IPS DF 4.7 (cell line): ENCODE results near the gene CAPN6.

Experiments used
- DNase-seq: peaks from one replicate; pipeline ENCODE4 v3.0.0-alpha.2; 2013; ENCODE audit warnings: low spot score; ENCODE audit errors: extremely low read depth

CAPN6 gene, protein sequence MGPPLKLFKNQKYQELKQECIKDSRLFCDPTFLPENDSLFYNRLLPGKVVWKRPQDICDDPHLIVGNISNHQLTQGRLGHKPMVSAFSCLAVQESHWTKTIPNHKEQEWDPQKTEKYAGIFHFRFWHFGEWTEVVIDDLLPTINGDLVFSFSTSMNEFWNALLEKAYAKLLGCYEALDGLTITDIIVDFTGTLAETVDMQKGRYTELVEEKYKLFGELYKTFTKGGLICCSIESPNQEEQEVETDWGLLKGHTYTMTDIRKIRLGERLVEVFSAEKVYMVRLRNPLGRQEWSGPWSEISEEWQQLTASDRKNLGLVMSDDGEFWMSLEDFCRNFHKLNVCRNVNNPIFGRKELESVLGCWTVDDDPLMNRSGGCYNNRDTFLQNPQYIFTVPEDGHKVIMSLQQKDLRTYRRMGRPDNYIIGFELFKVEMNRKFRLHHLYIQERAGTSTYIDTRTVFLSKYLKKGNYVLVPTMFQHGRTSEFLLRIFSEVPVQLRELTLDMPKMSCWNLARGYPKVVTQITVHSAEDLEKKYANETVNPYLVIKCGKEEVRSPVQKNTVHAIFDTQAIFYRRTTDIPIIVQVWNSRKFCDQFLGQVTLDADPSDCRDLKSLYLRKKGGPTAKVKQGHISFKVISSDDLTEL

DNA sequence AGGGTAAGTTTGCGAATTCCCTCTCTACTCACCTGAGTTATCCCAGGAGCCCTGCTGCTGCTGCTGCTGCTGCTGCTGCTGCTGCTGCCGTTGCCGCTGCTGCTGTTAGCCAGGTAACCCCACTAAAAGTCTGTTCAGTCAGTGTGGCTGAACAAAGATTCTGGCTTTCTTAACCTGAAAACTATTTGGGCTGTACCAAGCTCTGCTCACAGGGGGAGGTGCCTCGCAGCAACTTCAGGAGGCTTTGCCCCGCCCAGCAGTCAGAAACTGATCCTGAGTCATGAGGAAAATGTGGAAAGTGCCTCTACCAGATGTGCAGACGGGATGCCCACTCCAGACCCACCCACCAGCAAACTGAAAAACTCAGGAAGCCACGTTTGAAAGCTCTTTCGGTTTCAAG lies at the start of gene CAPN6:
CAPN6 (minus strand) TSS at position 145 of the 400 bp plus-strand sequence. CDS start 6,547 bp downstream, outside the sequence.
- peak; percentile 1 for DNase-seq

DNA sequence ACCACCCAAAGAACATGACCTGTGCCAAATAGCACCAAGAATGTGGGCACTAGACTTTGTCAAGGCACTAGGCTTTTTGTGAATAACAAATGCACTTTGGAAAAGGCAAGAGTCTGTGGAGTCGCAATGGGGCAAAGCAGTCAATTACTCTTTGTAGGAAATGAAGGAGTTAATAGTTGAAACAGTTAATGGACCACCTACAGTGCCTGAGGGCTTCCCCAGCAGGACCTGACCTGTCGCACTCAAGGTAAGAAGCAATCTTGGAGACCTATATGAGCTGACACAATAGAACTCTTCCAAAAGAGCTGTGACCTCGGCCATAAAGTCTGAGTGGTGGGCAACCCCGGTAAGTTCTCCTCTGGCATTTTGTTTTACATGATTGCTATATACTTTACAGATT lies 49.2 kb upstream of the CAPN6 start:
- DNase-seq, result no peak

DNA sequence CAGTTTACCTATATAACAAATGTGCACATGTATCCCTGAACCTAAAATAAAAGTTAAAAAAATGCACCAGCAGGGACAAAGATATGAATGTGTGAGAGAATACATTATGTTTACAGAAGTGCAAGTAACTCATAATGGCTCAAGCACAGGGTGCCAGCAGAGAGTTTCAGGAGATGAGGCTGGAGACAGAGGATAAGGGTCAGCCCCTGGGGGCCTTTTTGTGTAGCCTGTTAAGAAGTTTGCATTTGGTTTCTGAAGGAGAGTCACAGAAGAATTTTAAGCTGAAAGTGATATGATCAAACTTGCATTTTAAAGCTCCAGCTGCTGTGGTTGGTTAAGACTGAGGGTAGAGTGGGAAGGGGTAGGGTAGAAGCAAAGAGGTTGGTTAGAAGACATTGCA lies 48.6 kb upstream of the CAPN6 start:
- DNase-seq, result no peak

DNA sequence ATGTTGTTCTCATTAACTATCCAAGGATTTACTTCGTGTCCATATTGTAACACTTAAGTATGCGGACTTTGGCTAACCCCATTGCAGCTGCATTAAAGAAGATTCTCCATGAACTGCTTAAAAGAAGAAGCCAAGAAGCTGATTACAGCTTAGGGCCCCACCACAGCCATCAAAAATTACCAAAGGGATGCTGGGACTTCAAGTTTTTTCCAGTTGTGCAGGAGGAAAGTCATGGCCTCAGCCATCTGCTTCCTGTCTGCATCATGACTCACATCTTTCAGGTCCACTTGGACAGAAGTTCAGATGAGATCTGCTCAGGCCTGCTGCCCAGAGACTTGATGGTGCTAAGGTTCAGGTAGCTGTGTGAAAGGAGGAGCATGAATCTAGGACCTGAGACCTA lies 38.8 kb upstream of the CAPN6 start:
- DNase-seq, result no peak

DNA sequence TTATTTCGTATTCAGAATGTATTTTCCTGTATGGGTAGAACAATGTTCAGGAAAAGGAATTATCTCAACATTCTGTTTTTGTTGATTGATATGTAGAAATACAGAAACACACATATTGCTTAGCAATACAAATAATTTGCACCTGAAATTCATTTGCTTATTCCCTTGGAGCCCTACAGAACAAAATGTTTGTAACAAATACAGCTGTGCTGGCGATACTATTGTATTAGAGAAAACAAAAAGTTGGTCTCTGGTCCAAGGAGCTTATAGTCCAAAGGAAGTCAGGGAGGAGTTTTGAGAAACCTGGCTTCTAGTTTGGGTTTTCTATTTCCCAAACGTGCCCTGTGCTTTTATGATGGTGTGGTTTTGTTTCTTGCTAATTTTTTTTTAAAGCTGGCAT lies 37.8 kb upstream of the CAPN6 start:
- DNase-seq, result no peak

DNA sequence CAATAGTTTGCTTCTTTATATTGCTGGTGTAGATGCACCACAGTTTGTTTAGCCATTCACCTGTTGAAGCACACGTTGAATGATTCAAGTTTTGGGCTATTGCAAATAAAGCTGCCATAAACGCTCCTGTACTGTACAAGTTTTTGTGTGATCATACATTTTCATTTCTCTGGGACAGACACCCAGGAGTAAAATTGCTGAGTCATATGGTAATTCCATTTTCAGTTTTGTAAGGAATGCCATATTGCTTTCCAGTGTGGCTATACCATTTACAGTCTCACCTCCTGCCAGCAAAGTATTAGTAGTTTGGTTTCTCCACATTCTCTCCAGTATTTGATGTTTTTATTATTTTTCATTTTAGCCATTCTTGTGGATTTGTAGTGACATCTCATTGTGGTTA lies 32.0 kb upstream of the CAPN6 start:
- DNase-seq, result no peak

DNA sequence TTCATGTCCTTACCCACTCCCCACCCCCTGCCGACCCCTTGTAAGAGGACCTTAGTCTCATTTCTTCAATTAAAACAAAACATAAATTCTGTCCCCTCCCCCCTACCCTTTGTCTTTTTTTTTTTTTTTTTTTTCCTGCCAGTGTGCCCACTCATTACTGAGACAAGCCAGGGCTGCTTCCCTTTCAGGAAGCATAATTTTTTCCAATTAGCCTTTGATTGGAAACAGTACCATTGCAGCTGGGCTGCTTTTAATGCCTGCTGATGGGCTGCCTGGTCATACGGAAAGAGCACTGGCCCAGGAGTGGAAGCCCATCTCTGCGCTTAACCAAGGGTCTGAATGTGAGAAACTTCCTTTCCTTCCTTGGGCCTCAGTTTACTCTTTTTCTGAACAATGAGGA lies 18.6 kb upstream of the CAPN6 start:
- DNase-seq, result no peak

DNA sequence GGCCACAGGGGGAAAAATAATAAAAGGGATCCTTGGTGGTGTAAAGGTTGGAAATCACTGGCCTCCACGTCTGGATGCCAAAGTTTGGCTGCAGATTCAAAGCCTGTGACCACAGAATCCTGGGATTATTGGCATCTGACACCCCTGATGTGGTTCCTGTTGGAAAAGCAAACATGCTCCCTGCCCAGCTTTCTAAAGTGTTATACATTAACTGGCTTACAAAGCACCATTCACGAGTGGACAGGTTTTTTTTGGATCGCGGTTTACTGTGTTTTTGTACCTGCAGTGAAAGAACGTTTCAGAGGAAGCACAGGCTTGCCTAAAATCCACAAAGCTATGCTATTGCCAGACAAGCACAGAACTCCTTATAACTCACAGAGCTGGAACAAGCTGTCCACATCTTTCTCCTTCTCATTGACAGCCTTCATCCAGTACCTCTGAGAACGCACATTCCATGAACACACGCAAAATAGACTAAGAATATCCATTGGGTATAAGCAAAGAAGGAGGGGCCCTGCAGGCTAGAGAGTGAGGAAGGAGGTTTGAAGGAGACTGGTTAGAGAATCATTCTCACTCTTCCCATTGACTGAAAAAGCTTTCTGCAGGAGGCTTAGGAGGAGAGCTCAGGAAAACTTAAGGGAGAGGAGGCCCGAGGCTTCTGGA lies 14.5 kb upstream of the CAPN6 start:
- no peak for DNase-seq

DNA sequence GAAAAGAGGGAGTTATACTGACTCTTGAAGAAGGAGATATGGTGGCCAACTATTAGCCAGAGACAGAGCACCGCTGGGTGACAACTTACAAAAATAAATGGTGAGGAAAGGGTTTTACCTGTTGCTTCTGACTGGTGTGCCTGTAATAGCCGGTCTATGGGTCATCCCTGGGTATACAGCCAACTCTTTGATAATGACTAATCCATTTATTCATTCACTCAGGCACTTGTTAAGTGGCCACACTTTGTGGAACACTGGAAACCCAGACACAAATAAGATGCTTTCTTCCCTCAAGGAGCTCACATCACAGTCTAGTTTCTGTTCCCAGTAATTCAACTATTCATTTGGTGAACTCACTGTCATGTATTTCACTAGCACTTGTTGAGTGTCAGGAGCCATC lies 13.2 kb upstream of the CAPN6 start:
- no peak for DNase-seq

DNA sequence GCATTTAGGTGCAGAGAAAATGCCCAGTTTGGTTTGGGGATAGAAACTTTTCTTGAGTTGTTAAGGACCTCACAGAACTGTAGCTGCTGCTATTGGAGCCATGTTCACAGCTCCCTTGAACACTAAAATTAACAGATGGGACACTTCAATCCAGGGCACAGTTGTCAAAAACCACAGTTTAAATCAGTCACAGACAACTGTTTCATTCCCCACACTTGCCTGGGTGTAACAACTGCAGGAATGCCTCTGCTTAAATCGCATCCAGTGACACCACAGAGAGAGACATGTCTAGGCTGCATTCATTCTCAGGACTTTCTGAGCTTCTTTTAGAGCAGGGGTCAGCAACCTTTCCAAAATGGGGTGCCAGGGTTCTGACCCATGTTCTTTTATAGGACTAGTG lies 12.7 kb upstream of the CAPN6 start:
- no peak for DNase-seq

DNA sequence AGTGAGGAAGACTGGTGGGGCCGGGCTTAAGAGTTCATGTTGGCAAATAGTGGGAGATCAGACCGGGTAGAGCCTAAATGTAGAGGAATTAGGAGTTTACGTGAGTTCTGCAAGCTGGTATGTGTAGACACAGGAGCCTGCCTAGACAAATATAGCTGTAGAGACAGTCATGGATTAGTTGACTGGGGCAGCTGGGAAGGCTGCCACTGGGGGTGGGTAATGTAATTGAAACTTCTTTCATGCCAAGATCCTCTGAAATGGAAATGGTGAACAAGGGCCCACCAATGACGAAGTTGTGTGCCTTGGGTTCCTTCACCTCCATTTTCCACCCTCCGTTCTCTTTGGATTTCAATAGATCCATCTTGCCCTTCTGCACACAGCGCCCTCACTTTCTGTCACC lies 11.9 kb upstream of the CAPN6 start:
- DNase-seq, result no peak

DNA sequence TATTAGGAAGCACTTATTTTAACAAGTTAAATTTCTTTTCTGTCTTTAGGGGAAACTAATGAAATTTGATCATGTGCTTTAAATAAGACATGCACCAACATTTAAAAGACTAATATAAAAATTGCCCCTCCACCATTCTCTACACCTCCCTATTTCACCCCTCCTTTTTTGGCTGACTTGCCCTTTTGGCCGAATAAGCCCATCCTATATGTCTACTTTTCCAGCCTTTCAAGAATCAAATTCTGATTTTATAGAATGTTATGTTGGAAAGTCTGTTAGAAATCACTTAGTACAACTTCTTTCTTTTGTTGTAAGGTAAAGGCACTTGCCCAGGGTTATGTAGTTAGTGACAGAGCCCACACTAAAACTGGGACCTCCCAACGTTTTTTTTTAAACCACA lies 1.8 kb downstream of the CAPN6 start:
- DNase-seq, result no peak

DNA sequence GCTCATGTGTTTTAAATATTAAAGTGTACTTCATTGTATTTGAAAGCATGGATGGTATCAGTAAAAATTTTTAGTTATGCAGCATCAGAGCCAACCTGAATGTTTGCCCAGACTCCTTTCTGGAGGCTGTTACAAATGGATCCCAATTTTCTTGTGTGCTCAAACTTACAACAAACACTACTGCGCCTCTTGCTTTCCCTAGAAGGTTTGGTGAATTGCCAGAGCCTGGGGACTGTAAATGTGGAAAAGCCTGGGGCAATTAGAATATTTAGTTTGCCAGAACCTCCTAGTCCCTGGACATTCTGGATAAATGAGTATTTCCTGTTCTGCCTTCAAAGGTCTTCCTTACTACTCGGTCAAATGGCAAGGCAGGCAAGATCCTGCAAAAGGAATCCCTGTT lies 4.8 kb downstream of the CAPN6 start:
- no peak for DNase-seq

DNA sequence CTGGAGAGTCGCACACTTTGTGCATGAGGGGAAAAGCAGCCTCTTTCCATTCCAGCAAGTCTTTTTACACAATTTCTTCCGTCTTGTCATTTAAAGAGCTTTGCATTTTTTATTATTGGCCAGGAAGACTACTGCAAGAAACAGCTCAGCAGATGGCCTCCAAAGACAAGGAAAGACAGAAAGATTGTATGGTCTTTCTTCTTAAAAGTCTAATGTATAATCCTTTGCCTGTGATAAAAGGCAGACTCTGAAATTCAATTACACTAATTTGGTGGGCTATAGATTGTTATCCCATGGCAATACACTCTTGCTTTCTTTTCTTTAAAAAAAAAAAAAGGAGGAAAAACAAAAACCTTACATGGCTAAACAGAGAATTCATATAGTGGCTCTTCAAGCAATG lies 5.9 kb downstream of the CAPN6 start:
- no peak for DNase-seq

DNA sequence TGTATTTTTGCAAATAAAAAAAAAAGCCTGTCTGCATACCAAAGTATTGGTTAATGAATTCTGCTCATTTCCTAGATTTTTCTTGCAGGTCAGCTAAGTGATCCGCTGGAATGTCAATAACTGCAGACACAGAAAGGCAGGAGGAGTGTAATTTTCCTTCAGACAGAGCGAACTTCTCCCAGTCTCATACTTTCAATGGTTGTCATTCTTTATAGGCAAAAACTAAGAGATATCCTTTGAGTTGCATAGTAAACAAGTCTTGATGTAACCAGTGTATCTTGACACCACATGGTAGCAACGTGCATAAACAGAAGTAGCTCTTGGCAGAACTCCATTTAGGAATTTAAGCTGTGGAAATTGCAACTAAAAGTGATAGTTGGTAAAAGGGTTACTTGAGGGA lies 8.2 kb downstream of the CAPN6 start:
- DNase-seq, result no peak

DNA sequence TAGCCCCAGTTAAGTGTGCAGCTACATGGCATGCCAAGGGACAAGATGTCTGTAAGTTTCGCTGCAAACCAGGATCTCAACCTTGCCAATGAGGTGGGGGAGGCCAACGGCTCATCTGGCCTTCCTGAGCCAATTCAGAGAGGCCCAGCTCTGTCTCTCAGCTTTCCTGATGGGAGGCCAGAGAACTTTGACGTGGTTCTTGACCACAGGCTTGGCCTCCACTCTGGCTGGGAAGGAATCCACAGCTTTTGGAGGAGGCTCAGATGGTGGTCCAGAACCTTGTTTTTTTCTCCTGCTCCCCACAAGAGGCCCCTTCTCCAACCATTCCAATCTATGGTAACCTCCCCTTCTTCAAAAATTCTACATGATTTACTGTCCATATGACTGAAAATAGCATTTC lies 9.8 kb downstream of the CAPN6 start:
- no peak for DNase-seq

DNA sequence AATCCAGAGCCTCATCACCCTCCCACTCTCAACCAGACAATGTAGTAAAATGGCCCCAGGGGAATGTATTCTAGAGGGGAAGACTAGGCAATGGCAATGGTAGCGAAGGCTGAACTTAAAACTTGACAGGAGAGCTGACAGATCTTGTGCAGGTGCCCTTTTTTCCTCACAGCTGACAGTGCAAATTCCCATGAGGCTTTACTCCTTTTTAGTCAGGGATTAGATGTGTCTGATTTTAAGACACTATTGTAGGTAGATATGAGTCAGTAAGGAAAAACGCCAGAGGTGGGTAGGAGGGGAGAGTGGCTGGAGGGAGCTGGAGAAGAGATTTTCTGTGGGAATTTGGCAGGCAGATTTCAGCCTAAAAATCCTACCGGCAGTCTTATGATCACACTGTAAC lies 10.7 kb downstream of the CAPN6 start:
- DNase-seq, result no peak

DNA sequence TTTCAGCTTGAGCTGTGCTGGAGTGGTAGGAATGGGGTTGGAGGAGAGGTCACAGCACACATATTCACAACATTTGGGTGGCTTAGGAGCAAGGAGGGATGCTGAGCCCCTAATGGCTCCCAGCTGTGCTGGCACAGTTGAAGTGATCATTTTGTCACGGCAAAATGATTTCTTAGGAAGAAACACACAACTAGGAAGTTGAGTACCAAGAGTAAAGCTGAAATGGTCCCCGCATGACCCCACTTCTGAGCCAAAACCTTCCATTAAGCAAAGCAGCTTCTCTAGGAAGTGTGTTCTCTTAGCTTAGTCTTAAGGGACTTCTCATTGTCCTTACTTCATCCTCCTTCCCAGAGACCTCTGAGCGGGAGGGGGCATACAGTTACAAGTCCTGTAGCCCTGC lies 12.6 kb downstream of the CAPN6 start:
- no peak for DNase-seq

DNA sequence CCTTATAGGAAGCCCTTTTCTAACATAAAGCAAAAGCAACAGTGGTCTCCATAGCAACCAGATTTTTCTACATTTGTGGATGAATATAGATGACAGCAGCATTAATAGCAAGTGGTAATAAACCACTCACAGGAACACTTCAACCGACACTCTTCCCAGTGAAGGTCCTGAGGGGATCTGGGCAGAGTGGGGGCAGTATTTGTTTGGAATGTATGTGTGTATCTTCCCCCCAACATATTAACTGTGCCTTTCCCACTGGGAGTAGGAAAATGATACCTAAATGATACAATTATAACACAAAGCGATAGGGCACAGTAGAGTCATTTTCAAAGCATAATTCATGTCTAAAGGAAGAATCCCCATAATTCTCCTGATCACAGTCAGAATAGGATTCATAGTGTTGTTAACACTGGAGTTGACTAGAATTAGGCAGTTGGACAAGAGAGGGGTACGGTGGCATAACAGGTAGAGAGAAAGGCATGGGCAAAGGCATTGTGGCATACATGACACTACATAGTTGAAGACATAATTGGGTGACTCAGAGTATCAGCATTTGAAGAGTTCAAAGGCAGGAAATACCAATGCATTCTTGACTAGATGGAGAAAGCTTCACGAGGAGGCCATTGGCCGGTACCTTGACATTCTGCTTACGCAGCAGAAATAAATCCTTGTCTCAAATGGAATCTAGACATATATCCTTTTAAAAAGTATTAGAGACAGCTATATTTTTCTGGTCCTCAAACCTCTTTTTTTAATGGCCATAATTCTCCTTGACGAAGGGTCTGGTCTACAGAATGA lies 15.2 kb downstream of the CAPN6 start:
- no peak for DNase-seq

DNA sequence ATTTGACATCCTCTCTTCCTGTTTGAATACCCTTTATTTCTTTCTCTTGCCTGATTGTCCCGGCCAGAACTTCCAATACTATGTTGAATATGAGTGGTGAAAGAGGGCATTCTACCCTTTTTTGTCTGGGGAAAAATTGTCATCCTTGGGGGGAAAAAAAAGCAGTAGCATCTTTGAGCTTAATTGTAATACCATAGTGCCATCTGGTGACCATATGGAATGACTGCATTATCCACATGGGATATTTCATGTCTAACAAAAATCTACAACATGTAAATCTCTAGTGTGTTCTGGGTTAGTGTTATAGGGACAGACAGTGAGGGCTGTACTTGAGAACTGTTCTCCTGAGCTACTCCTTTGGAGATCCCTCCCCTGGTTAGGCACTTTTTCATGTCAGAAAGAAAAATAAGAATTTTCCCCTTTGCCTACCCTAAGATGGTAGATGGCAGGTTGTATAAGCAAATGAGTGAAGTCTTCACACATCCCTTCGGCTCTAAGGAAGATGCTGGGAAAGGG lies 26.0 kb downstream of the CAPN6 start:
- DNase-seq, result no peak

DNA sequence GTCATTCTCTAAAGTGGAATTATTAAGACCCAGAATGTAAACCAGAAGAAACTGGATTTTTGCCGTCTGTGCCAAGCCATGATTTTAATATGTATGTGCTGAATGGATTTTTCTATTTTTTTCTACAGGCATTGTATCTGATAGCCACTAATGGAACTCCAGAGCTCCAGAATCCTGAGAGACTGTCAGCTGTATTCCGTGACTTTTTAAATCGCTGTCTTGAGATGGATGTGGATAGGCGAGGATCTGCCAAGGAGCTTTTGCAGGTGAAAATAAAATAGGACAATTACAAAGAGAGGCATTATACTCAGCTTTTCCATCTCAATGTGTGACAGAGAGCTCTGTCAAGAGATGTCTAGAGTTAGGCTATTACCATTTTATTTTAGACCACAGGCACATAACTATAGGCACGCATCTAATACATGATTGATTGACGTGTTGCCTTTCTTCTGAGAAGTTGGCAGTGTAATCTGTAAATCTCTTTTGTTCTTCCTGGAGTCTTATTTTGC lies 53.9 kb downstream of the CAPN6 start:
- no peak for DNase-seq
